ENCODE data around the gene CRYBB3. TPM values are rescaled to one million over a fixed set of nuclear protein-coding genes. Genes with fewer than 3 reads are reported as not detected.

Gene CRYBB3
- total and polyA plus RNA-seq, 2 of the 13 experiments (the other 11 are each of a cell fraction or from before 2014, with no cell fraction given): 0.18 to 0.28 TPM

GRCh38 chr22:25154667-25154999, 45.0 kb upstream of the CRYBB3 start:
- Histone ChIP-seq H3K4me1 (ENCODE audit: insufficient read depth, low read length) (peaks cover 12% of the 10 kb centered on the region), H3K36me3 (replicated peaks in 1 of 2; ENCODE audit: control insufficient read depth in 1 of 2, insufficient read depth in 2 of 2, low read length in 2 of 2) (peaks cover 2 to 4% of the 10 kb centered on the region in 2 experiments; a peak in 1 of 5 replicates), H3K79me2 (ENCODE audit: insufficient read depth, low read length) (no peaks in the 10 kb centered on the region), H3K9me3 (ENCODE audit: low read length) (no peaks in the 10 kb centered on the region), H3K27me3 (ENCODE audit: control insufficient read depth in 1 of 2, insufficient read depth in 2 of 2, low read length in 2 of 2) (no peaks in the 10 kb centered on the region), H3K4me2 (ENCODE audit: low read depth, low read length) (no peak overlapping the region), H3K27ac (ENCODE audit: extremely low read length, insufficient read depth, low read length) (no peak overlapping the region), H3K9ac (ENCODE audit: insufficient read depth, low read depth, low read length) (no peak overlapping the region), H3K4me3 (replicated peaks in 1 of 3; ENCODE audit: insufficient read depth in 1 of 3, low read depth in 2 of 3, low read length in 3 of 3) (no peak overlapping the region), H4K20me1 (ENCODE audit: insufficient read depth, low read length) (peaks cover 10% of the 10 kb centered on the region; the same call in 1 of the 2 replicates), H2AFZ (ENCODE audit: low read length) (no peak overlapping the region)
- ChIA-PET CTCF (ENCODE audit: low intra/inter-chr PET ratio, low total read pairs) (no interaction called here), POLR2A (interaction anchor here (1.1 kb wide), 1 partner anchor 15 kb away, joined by 5 read pairs; no protein-coding TSS in a partner anchor)
- no peak for FAIRE-seq
- DNase-seq (ENCODE audit: low spot score): no peak
- in situ Hi-C loops (cut with HindIII; ENCODE audit: extremely low pct_ligation_motif_present, low pct_unique_long_range_greater_than_20kb): no loop called here
- intact Hi-C loops (cut with micrococcal nuclease; ENCODE audit: unreplicated experiment): no loop called here
- ATAC-seq: peak; percentile 59
- 100% methylated on average over 1 of the region's 2 CpGs for WGBS (ENCODE audit: low lambda C conversion rate)
- no TSS peak for BruUV-seq (replicated peaks)
- TF ChIP-seq ZNF605 (CRISPR knock-in tag; IDR thresholded peaks at IDR 0.05) (no peak), ZNF224 (CRISPR knock-in tag; IDR thresholded peaks at IDR 0.05) (no peak), FOXA3 (CRISPR knock-in tag; IDR thresholded peaks at IDR 0.05) (no peak), AKAP8 (CRISPR knock-in tag; IDR thresholded peaks at IDR 0.05) (no peak), SETDB1 (CRISPR knock-in tag; IDR thresholded peaks at IDR 0.05; ENCODE audit: borderline replicate concordance) (no peak), FOXM1 (CRISPR knock-in tag; IDR thresholded peaks at IDR 0.05) (no peak), ZNF703 (CRISPR knock-in tag; IDR thresholded peaks at IDR 0.05; ENCODE audit: borderline replicate concordance) (no peak), ZNF776 (CRISPR knock-in tag; IDR thresholded peaks at IDR 0.05) (no peak), ETV5 (CRISPR knock-in tag; IDR thresholded peaks at IDR 0.05; ENCODE audit: borderline replicate concordance) (no peak), BCL6 (CRISPR knock-in tag; IDR thresholded peaks at IDR 0.05) (no peak), CC2D1A (CRISPR knock-in tag; IDR thresholded peaks at IDR 0.05) (no peak), ZNF75D (CRISPR knock-in tag; IDR thresholded peaks at IDR 0.05; ENCODE audit: borderline replicate concordance) (no peak)
- TF ChIP-seq, protein P1, sequence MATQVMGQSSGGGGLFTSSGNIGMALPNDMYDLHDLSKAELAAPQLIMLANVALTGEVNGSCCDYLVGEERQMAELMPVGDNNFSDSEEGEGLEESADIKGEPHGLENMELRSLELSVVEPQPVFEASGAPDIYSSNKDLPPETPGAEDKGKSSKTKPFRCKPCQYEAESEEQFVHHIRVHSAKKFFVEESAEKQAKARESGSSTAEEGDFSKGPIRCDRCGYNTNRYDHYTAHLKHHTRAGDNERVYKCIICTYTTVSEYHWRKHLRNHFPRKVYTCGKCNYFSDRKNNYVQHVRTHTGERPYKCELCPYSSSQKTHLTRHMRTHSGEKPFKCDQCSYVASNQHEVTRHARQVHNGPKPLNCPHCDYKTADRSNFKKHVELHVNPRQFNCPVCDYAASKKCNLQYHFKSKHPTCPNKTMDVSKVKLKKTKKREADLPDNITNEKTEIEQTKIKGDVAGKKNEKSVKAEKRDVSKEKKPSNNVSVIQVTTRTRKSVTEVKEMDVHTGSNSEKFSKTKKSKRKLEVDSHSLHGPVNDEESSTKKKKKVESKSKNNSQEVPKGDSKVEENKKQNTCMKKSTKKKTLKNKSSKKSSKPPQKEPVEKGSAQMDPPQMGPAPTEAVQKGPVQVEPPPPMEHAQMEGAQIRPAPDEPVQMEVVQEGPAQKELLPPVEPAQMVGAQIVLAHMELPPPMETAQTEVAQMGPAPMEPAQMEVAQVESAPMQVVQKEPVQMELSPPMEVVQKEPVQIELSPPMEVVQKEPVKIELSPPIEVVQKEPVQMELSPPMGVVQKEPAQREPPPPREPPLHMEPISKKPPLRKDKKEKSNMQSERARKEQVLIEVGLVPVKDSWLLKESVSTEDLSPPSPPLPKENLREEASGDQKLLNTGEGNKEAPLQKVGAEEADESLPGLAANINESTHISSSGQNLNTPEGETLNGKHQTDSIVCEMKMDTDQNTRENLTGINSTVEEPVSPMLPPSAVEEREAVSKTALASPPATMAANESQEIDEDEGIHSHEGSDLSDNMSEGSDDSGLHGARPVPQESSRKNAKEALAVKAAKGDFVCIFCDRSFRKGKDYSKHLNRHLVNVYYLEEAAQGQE (IDR thresholded peaks at IDR 0.05; ENCODE audit: borderline replicate concordance in 1 of 2, low read depth in 1 of 2, low read length in 2 of 2): no peak
- TF ChIP-seq, protein P2, sequence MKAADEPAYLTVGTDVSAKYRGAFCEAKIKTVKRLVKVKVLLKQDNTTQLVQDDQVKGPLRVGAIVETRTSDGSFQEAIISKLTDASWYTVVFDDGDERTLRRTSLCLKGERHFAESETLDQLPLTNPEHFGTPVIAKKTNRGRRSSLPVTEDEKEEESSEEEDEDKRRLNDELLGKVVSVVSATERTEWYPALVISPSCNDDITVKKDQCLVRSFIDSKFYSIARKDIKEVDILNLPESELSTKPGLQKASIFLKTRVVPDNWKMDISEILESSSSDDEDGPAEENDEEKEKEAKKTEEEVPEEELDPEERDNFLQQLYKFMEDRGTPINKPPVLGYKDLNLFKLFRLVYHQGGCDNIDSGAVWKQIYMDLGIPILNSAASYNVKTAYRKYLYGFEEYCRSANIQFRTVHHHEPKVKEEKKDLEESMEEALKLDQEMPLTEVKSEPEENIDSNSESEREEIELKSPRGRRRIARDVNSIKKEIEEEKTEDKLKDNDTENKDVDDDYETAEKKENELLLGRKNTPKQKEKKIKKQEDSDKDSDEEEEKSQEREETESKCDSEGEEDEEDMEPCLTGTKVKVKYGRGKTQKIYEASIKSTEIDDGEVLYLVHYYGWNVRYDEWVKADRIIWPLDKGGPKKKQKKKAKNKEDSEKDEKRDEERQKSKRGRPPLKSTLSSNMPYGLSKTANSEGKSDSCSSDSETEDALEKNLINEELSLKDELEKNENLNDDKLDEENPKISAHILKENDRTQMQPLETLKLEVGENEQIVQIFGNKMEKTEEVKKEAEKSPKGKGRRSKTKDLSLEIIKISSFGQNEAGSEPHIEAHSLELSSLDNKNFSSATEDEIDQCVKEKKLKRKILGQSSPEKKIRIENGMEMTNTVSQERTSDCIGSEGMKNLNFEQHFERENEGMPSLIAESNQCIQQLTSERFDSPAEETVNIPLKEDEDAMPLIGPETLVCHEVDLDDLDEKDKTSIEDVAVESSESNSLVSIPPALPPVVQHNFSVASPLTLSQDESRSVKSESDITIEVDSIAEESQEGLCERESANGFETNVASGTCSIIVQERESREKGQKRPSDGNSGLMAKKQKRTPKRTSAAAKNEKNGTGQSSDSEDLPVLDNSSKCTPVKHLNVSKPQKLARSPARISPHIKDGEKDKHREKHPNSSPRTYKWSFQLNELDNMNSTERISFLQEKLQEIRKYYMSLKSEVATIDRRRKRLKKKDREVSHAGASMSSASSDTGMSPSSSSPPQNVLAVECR (CRISPR knock-in tag; IDR thresholded peaks at IDR 0.05; ENCODE audit: borderline replicate concordance): no peak
- TF ChIP-seq, protein P3, sequence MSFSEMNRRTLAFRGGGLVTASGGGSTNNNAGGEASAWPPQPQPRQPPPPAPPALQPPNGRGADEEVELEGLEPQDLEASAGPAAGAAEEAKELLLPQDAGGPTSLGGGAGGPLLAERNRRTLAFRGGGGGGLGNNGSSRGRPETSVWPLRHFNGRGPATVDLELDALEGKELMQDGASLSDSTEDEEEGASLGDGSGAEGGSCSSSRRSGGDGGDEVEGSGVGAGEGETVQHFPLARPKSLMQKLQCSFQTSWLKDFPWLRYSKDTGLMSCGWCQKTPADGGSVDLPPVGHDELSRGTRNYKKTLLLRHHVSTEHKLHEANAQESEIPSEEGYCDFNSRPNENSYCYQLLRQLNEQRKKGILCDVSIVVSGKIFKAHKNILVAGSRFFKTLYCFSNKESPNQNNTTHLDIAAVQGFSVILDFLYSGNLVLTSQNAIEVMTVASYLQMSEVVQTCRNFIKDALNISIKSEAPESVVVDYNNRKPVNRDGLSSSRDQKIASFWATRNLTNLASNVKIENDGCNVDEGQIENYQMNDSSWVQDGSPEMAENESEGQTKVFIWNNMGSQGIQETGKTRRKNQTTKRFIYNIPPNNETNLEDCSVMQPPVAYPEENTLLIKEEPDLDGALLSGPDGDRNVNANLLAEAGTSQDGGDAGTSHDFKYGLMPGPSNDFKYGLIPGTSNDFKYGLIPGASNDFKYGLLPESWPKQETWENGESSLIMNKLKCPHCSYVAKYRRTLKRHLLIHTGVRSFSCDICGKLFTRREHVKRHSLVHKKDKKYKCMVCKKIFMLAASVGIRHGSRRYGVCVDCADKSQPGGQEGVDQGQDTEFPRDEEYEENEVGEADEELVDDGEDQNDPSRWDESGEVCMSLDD (CRISPR knock-in tag; IDR thresholded peaks at IDR 0.05; ENCODE audit: borderline replicate concordance): no peak

All from HepG2 (cell line).